A549 (cell line): Measurements from ENCODE around the gene FNTB. TPM values are rescaled to one million over a fixed set of nuclear protein-coding genes. Genes with fewer than 3 reads are reported as not detected.

Experiments
- ATAC-seq, 2 experiments: fragments of 200-7000 bp in 1 of 2; fragments of >200 bp in 1 of 2; cut with Nextera tagmentation in 1 of 2; cut with Tn5 transposase in 1 of 2; 3 replicates each; pipeline versions ENCODE4 v1.8.0 to v1.9.1; 2018 to 2020; ENCODE audit warnings: mild to moderate bottlenecking in 1 of 2, moderate library complexity in 1 of 2
- CTCF ChIA-PET: fragments of 300-600 bp; sonication (Branson Sonifier 250); formaldehyde crosslinking; extraction: SDS; loops from one replicate; lab custom pipeline; 2021; ENCODE audit warnings: antibody characterized with exemption, inconsistent platforms; lab: Yijun Ruan, JAX
- POLR2A ChIA-PET: fragments of 350-600 bp; formaldehyde crosslinking; extraction: SDS; loops from one replicate; lab custom pipeline; 2021; ENCODE audit warnings: antibody characterized with exemption, inconsistent platforms; lab: Yijun Ruan, JAX
- DNase-seq, 2 experiments: peaks; one replicate each; pipeline versions ENCODE4 v3.0.0 to v3.0.0-alpha.2; 2011 to 2016; ENCODE audit warnings: low read depth in 1 of 2, low spot score in 1 of 2
- FAIRE-seq: peaks from 2 replicates; lab custom pipeline; 2011; peaks lifted over from hg19 to GRCh38; lab: Jason Lieb, UNC
- H3K27ac ChIP-seq, 2 experiments: fragments of >200 bp; sonication (Bioruptor Twin); formaldehyde crosslinking; 3 replicates each; pipeline ENCODE4 v1.5.1; 2016 to 2017
- H3K4me1 ChIP-seq: fragments of >200 bp; sonication (Bioruptor Twin); formaldehyde crosslinking; 3 replicates; pipeline ENCODE4 v1.6.1; 2016
- H3K4me2 ChIP-seq: fragments of >200 bp; sonication (Bioruptor Twin); formaldehyde crosslinking; 3 replicates; pipeline ENCODE4 v1.6.1; 2016
- H3K4me3 ChIP-seq: fragments of >200 bp; sonication (Bioruptor Twin); formaldehyde crosslinking; 3 replicates; pipeline ENCODE4 v1.5.1; 2016
- H3K9me3 ChIP-seq: fragments of >200 bp; sonication (Bioruptor Twin); formaldehyde crosslinking; 3 replicates; pipeline ENCODE4 v1.6.1; 2016
- CBX2 ChIP-seq: fragments of 200-600 bp; sonication (generic); IDR thresholded peaks from 2 replicates; pipeline ENCODE4 v1.6.1; 2016; ENCODE audit warnings: low read depth, mild to moderate bottlenecking, borderline replicate concordance
- CBX8 ChIP-seq: fragments of 200-600 bp; sonication (generic); IDR thresholded peaks from 2 replicates; pipeline ENCODE4 v1.6.1; 2016
- CEBPB ChIP-seq, 2 experiments: fragments of >200 bp in 1 of 2; sonication (Bioruptor Twin) in 1 of 2; formaldehyde crosslinking in 1 of 2; IDR thresholded peaks; 2 replicates each; pipeline ENCODE4 v1.6.1; 2012 to 2016
- CHD2 ChIP-seq: fragments of 150-350 bp; IDR thresholded peaks from 2 replicates; pipeline ENCODE4 v1.6.1; 2014; ENCODE audit warnings: low read length; ENCODE audit not compliant: partially characterized antibody
- EHF ChIP-seq: fragments of 250-450 bp; sonication (Bioruptor Pico); IDR thresholded peaks from 2 replicates; pipeline ENCODE4 v1.5.0; 2020; ENCODE audit warnings: mild to moderate bottlenecking
- ESRRA ChIP-seq: fragments of 150-350 bp; IDR thresholded peaks from 2 replicates; pipeline ENCODE4 v1.6.1; 2014; ENCODE audit warnings: mild to moderate bottlenecking, low read length, borderline replicate concordance
- FOSL2 ChIP-seq, 2 experiments: fragments of 450-650 bp in 1 of 2; fragments of >200 bp in 1 of 2; sonication (Bioruptor Twin) in 1 of 2; formaldehyde crosslinking; IDR thresholded peaks; 2 replicates each; pipeline versions ENCODE4 v1.5.0 to v1.6.1; 2016 to 2020; ENCODE audit warnings: mild to moderate bottlenecking in 1 of 2, moderate library complexity in 1 of 2
- HEYL ChIP-seq: fragments of 250-450 bp; sonication (Bioruptor Pico); IDR thresholded peaks from 2 replicates; pipeline ENCODE4 v1.8.0; 2021; ENCODE audit warnings: mild to moderate bottlenecking, moderate library complexity
- HOXB13 ChIP-seq: fragments of 250-450 bp; sonication (Bioruptor Pico); IDR thresholded peaks from 2 replicates; pipeline ENCODE4 v1.5.0; 2020; ENCODE audit warnings: low read depth, mild to moderate bottlenecking, moderate library complexity
- JUN ChIP-seq, 2 experiments: fragments of >200 bp; sonication (Bioruptor Twin); formaldehyde crosslinking; IDR thresholded peaks; 2 replicates in 1 of 2; 3 replicates in 1 of 2; pipeline ENCODE4 v1.6.1; 2016 to 2017
- KDM5A ChIP-seq: fragments of 200-600 bp; sonication (generic); IDR thresholded peaks from 2 replicates; pipeline ENCODE4 v1.6.1; 2016; ENCODE audit warnings: antibody characterized with exemption, mild to moderate bottlenecking
- MAFK ChIP-seq: fragments of 450-650 bp; IDR thresholded peaks from 2 replicates; pipeline ENCODE4 v1.6.1; 2014; ENCODE audit not compliant: partially characterized antibody
- MAZ ChIP-seq: fragments of 150-350 bp; IDR thresholded peaks from 2 replicates; pipeline ENCODE4 v1.6.1; 2014; ENCODE audit warnings: antibody characterized with exemption, low read depth, low read length, borderline replicate concordance
- MYC ChIP-seq: IDR thresholded peaks from 2 replicates; pipeline ENCODE4 v1.6.1; 2012; ENCODE audit warnings: mild to moderate bottlenecking, inconsistent platforms, low read length, improper control_type of control experiment, borderline replicate concordance
- POLR2A ChIP-seq: IDR thresholded peaks from 2 replicates; pipeline ENCODE4 v1.6.1; 2012; ENCODE audit warnings: mild to moderate bottlenecking, low read length
- RNF2 ChIP-seq: fragments of 200-600 bp; sonication (generic); IDR thresholded peaks from 2 replicates; pipeline ENCODE4 v1.6.1; 2016; ENCODE audit warnings: low read depth, mild to moderate bottlenecking, antibody characterized with exemption, moderate library complexity, borderline replicate concordance
- SREBF2 ChIP-seq: fragments of 450-650 bp; IDR thresholded peaks from 2 replicates; pipeline ENCODE4 v1.6.1; 2014; ENCODE audit warnings: mild to moderate bottlenecking, moderate library complexity
- TFCP2L1 ChIP-seq: fragments of 250-450 bp; sonication (Bioruptor Pico); IDR thresholded peaks from 2 replicates; pipeline ENCODE4 v1.5.0; 2021; ENCODE audit warnings: mild to moderate bottlenecking
- ZC3H11A ChIP-seq: fragments of 450-650 bp; IDR thresholded peaks from 2 replicates; pipeline ENCODE4 v1.6.1; 2014; ENCODE audit warnings: antibody characterized with exemption, mild to moderate bottlenecking
- ZFP36 ChIP-seq: fragments of 450-650 bp; IDR thresholded peaks from 2 replicates; pipeline ENCODE4 v1.6.1; 2014; ENCODE audit warnings: borderline replicate concordance; ENCODE audit not compliant: partially characterized antibody
- ZSCAN20 ChIP-seq: fragments of 250-450 bp; sonication (Bioruptor Pico); IDR thresholded peaks from 2 replicates; pipeline ENCODE4 v1.8.0; 2022; ENCODE audit warnings: mild to moderate bottlenecking, moderate library complexity
- WGBS: methylation state at CpG from one replicate; pipeline ENCODE4 v1.1.6; 2017; ENCODE audit errors: missing lambda C conversion rate; 5-methylcytosine and 5-hydroxymethylcytosine counted together
- polyA plus RNA-seq, 4 experiments: library from polyadenylated mRNA; depleted of rRNA in 3 of 4; stranded (reverse); fragments of >200 nt; fragmentation: RNase III in 1 of 4; extraction: RNeasy Plus Mini Kit Qiagen cat#74134 plus additional on column Dnase treatment in 1 of 4; gene quantifications; 2 replicates in 3 of 4; 3 replicates in 1 of 4; pipeline ENCODE4 v1.2.3, GENCODE V29; 2011 to 2017
- TF ChIP-seq, protein P1 (sequence below): IDR thresholded peaks from 2 replicates; pipeline ENCODE4 v1.6.1; 2012
- TF ChIP-seq, protein P2 (sequence below): IDR thresholded peaks from 2 replicates; pipeline ENCODE4 v1.6.1; 2012
- TF ChIP-seq, protein P3 (sequence below): fragments of >200 bp; sonication (Bioruptor Twin); formaldehyde crosslinking; IDR thresholded peaks from 3 replicates; pipeline ENCODE4 v1.5.1; 2016

The FNTB gene
- polyA plus RNA-seq, 2 of the 4 experiments (the other 2 are of a cell fraction): 28.5 to 41.9 TPM

DNA sequence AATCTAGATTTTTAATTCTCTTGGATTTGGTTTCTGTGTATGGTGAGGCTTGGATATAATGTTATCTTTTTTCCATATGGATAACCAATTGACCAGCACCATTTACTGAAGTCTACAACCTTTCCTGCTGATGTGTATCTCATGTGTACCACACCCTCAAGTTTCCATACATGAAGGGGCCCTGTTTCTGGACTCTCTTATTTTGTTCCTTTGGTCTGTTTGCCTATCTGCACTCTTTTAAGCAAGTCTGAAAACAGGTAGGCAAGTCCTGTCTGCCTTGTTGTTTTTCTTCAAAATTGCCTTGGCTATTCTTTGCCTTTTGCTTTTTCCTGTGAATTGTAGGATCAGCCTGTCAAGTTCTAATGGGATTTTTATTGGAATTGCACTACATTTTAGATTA, 71.0 kb downstream of the FNTB start:
- no peak overlapping the region for H3K4me3 ChIP-seq
- no peak for FAIRE-seq

DNA sequence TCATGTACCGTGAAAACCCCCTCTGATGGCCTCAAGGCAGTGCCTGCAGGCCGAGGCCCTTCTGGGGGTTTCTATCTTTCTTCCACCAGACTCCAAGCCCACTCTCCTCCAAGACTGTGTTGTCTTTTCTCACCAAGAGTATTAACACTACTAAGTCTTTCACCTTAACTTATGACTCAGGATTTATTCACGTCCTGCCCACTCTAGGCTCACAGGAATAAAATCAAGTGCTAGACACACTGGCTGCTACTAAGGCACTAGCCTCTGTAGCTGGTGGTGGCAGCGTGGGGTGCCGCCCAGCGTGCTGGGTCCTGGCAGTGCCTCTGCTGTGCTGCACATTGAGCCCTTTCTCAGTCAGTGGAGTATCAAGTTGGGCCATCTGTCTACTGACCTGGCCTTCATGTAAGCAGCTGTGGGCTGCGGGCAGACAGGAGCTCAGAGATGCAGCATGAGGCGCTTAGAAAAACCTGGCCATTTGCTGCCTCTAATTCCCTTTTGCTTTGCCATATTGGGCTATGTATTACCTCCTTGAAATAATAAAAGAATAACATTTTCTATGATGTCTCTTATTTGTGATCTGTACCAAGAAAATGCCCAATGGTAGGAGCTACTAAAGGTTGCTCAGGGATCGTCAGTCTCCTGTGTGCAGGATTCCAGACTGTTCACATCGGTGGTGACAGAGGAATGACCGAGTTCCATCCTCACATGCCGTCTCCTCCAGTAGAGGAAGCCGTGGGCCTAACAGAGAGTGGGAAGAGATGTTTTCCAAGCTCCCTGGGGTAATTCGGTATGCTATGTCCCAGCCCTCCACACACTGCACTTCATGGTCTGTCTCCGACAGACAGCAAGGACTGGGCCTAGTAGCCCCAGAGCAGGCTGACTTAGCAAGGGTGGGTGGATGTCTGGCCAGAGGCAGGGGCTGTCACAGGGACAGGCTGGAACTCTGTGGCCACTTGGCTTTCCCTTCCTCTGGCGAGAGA, 75.7 kb downstream of the FNTB start:
- POLR2A ChIA-PET: no interaction called here
- CTCF ChIA-PET: interaction anchor here (1.0 kb wide), 1 partner anchor 10 kb away, joined by 3 read pairs; no protein-coding TSS in a partner anchor
- Histone ChIP-seq H3K4me2 (no peak overlapping the region), H3K4me3 (no peak overlapping the region), H3K27ac (no peak overlapping the region), H3K4me1 (no peaks in the 10 kb centered on the region)
- WGBS: 92% methylated on average over 12 of the region's 16 CpGs
- DNase-seq: no peak
- FAIRE-seq: no peak
- no peak for TF ChIP-seq MYC
- TF ChIP-seq TFCP2L1 (CRISPR knock-in tag): no peak
- no peak for TF ChIP-seq HEYL (CRISPR knock-in tag)
- no peak for TF ChIP-seq CBX8
- TF ChIP-seq ESRRA: no peak
- no peak for TF ChIP-seq CBX2
- no peak for TF ChIP-seq MAFK
- TF ChIP-seq, protein P1, sequence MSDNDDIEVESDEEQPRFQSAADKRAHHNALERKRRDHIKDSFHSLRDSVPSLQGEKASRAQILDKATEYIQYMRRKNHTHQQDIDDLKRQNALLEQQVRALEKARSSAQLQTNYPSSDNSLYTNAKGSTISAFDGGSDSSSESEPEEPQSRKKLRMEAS: no peak
- TF ChIP-seq, all 56 proteins: peak for 0
- ATAC-seq: no peak
- H3K9me3 ChIP-seq: no peaks in the 10 kb centered on the region

More for the DNA sequence above, 71.0 kb downstream of the FNTB start:
- no peak for TF ChIP-seq SREBF2
- TF ChIP-seq, protein P2, sequence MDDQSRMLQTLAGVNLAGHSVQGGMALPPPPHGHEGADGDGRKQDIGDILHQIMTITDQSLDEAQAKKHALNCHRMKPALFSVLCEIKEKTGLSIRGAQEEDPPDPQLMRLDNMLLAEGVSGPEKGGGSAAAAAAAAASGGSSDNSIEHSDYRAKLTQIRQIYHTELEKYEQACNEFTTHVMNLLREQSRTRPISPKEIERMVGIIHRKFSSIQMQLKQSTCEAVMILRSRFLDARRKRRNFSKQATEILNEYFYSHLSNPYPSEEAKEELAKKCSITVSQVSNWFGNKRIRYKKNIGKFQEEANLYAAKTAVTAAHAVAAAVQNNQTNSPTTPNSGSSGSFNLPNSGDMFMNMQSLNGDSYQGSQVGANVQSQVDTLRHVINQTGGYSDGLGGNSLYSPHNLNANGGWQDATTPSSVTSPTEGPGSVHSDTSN: no peak
- TF ChIP-seq ZC3H11A: no peak
- ChIA-PET CTCF (no interaction called here), POLR2A (no interaction called here)
- Histone ChIP-seq H3K27ac (no peak overlapping the region), H3K4me2 (no peak overlapping the region), H3K4me1 (no peaks in the 10 kb centered on the region), H3K9me3 (no peaks in the 10 kb centered on the region)
- ATAC-seq (no peak), DNase-seq (no peak)

DNA sequence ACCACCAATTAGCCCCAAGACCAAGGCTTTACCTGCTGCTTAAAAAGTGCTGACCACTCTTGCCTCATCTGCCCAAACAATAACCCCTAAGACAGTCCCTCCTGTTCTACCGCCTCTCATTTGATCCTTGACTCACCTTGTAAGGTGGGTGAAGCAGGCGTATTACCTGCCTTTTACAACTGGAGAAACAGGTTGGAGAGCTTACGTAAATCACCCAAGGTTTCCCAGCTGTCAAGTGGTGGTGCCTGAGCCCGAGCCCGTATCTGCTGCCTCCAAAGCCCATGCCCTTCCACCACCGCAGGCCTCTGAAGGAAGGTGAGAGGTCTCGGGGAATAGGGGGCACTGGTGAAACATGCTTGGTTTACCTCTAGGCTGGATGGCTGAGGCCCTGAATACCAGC, 79.0 kb downstream of the FNTB start:
- DNase-seq: no peak

More for the DNA sequence above, 79.0 kb downstream of the FNTB start:
- ATAC-seq: no peak
- 98% methylated on average over 7 of the region's 7 CpGs for WGBS
- no peak overlapping the region for H3K4me2 ChIP-seq
- TF ChIP-seq JUN (IDR thresholded peaks at IDR 0.05) (no peak), ZFP36 (no peak), RNF2 (no peak), KDM5A (no peak), ZC3H11A (no peak), CEBPB (IDR thresholded peaks at IDR 0.05) (no peak), HOXB13 (CRISPR knock-in tag) (no peak), POLR2A (no peak), CHD2 (no peak), TFCP2L1 (CRISPR knock-in tag) (no peak), MAZ (no peak), FOSL2 (IDR thresholded peaks at IDR 0.05) (no peak), FOSL2 (CRISPR knock-in tag; IDR thresholded peaks at IDR 0.05) (no peak), MAFK (no peak), ZSCAN20 (CRISPR knock-in tag) (no peak), EHF (no peak), ESRRA (no peak), SREBF2 (no peak)
- TF ChIP-seq, protein P1: no peak
- TF ChIP-seq, protein P3, sequence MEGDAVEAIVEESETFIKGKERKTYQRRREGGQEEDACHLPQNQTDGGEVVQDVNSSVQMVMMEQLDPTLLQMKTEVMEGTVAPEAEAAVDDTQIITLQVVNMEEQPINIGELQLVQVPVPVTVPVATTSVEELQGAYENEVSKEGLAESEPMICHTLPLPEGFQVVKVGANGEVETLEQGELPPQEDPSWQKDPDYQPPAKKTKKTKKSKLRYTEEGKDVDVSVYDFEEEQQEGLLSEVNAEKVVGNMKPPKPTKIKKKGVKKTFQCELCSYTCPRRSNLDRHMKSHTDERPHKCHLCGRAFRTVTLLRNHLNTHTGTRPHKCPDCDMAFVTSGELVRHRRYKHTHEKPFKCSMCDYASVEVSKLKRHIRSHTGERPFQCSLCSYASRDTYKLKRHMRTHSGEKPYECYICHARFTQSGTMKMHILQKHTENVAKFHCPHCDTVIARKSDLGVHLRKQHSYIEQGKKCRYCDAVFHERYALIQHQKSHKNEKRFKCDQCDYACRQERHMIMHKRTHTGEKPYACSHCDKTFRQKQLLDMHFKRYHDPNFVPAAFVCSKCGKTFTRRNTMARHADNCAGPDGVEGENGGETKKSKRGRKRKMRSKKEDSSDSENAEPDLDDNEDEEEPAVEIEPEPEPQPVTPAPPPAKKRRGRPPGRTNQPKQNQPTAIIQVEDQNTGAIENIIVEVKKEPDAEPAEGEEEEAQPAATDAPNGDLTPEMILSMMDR: no peak
- TF ChIP-seq, all 56 proteins: peak for 0
- no peaks in the 10 kb centered on the region for H3K9me3 ChIP-seq
- no peak overlapping the region for H3K4me3 ChIP-seq
- ChIA-PET CTCF (interaction anchor here (1.2 kb wide), 1 partner anchor 10 kb away, joined by 3 read pairs; no protein-coding TSS in a partner anchor), POLR2A (no interaction called here)
- no peak overlapping the region for H3K27ac ChIP-seq
- FAIRE-seq: no peak
- no peaks in the 10 kb centered on the region for H3K4me1 ChIP-seq
